AG08395 (cell line): ENCODE measurements around the gene RBBP8NL.

Source experiments
- DNase-seq: peaks from one replicate; pipeline ENCODE4 v3.0.0; 2012; ENCODE audit warnings: mixed read lengths, low spot score

The RBBP8NL gene

DNA sequence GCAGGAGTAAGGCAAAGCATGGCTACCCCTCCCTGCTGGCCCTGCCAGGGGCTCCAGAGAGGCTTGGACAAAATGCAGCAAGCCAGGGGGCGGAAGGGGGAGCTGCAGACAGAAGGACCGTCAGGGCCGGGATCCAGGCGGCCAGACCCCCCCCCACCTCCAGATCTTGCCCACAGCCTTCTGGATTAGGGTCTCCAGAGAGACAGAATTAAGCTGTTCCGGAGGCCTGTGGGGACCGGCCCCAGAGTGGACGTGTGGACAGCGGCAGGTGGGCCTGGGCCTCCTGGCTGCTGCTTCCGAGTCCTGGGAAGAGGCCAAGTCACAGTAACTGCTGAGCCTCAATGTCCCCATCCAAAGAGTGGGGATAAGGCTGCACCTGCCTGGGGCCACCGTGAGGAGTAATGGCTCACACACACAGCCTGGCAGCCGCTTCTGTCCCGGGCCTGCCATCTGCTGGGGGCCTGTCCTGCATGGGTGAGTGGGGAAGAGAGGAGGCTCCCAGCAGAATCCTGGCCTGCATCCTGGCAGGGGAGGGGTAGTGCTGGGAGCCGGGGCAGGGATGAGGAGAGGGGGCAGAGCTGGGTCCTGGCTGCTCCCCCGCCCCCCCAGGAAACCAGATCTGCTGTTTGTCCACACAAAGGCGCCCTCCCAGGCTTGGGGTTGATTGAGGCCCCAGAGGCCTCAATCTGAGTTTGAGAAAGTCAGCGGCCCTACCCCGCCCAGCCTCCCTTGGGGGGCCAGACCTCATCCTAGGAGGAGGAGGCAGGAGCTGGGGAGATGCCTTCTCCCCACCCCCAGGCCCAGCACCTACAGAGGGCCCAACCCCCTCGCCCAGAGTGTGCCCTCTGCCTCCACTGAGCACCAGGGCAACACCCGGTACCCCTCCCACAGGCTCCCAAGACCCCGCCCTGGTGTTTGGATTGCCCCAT is 64.1 kb downstream of the RBBP8NL start:
- DNase-seq: no peak

DNA sequence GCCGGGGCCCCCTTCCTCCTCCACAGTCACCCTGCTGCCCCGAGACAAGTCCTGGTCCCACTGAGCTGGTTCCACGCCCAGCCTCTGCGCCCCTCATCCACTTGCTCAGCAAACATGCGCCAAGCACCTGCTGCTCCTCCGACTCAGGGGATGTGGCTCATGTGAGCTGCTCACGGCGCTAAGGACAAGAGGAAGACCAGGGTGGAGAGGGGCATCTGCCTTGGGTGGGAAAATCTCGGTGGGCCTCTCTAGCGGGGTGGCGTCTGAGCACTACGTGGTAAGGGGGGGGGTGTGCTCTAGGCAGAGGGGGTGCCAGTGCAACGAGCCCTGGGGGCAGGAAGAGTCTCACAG is 64.8 kb downstream of the RBBP8NL start:
- no peak for DNase-seq

DNA sequence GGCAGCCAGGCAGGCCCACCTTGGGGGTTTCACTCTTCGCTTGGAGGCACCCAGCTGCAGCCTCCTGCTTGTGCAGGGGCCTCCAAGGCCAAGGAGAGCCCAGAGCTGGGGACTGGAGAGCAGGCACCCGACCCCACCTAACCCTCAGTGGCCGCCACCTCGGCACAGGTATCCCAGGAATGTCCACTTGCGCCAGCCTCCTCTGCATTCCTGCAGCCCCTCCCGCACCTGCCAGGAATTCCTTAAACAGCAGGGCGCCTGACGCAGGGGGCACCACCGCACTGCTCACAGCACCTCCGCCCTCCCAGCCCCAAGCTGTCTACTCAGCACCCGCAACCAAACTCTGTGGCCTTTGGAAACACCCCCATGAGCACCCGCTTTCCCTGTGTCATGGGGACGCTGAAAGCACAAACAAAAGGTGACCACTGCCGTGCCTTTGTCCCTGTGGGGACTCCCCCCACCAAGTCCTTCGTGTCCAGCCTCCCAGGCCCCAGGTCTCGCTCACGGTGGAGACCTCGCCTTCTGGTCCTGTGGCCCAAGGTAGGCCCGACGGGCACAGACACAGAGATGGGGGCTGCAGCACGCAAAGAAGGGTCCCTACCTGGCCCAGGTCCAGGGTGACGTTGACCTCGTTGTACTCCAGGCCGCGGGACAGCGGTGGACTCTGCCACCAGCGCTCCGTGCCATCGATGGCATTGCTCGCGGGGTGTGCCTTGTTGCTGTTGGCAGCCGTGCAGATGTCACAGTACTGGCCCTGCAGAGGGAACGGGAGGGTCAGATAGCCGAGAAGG is 65.3 kb downstream of the RBBP8NL start:
- DNase-seq: no peak

DNA sequence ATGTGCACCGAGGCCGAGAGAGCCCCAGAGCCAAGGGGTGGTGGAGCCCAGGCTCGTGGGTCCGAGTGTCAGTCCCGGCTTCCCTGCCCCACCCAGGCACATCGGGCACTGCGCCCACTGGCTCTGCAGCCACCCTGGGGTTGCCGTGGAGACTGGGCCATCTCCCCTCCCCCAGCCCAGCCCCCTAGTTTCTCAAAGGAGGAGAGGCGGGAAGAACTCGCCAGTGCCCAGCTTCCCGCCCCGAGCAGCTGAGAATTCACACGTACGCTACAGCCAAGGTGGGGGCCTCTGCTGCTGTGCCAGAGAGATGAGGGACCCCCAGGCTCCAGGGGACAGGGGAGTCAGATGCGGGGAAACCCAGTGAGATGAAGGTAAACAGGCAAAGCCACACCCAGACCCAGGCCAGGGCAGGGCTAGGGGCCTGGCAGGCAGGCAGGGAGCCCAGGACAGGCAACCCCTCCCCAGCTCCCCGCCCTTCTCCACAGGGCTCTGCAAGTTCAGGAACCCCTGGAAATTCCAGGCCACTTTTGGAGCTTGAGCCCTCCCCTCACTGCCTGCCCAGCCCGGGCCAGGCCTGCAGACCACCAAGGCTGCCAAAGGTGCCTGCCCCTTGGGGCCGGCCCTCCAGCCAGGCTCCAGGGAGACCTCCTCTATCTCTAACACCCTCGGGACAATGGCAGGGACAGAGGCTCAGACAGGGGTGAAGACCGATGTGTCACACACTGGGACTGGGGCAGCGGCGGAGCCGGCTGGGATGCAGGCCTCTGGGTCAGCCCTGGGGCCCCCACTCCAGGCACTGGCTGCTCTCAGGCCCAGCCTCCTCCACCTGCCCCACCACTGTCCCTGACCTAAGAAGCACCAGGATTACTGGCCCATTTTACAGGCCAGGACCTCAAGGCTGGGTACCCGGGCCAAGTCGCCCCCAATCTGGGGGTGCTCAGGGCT is 66.2 kb downstream of the RBBP8NL start:
- DNase-seq: no peak
